ENCODE results near the gene TPRA1. TPM values are rescaled to one million over a fixed set of nuclear protein-coding genes. Genes with fewer than 3 reads are reported as not detected.

TPRA1 gene
- total RNA-seq, 1 donor from 2014 or later = 76.6 TPM

- no peak for DNase-seq (ENCODE audit: low read depth)
- TF ChIP-seq CTCF (conservative IDR thresholded peaks at IDR 0.05; ENCODE audit: low read depth, low read length) = no peak
- H3K4me3 ChIP-seq (ENCODE audit: low read depth, low read length) = no peak overlapping the region
Observed at GRCh38 chr3:127538569-127538968, 52.0 kb downstream of the TPRA1 start.

- no peak overlapping the region for H3K4me3 ChIP-seq (ENCODE audit: low read depth, low read length)
- DNase-seq (ENCODE audit: low read depth) = no peak
- TF ChIP-seq CTCF (conservative IDR thresholded peaks at IDR 0.05; ENCODE audit: low read depth, low read length) = no peak
Observed at GRCh38 chr3:127536830-127537812, 53.4 kb downstream of the TPRA1 start.

- no peak overlapping the region for H3K4me3 ChIP-seq (ENCODE audit: low read depth, low read length)
- no peak for DNase-seq (ENCODE audit: low read depth)
- TF ChIP-seq CTCF (conservative IDR thresholded peaks at IDR 0.05; ENCODE audit: low read depth, low read length) = no peak
Observed at GRCh38 chr3:127535901-127536829, 54.4 kb downstream of the TPRA1 start.

GRCh38 chr3:127535106-127535785 lies 55.3 kb downstream of the TPRA1 start:
- DNase-seq (ENCODE audit: low read depth) = no peak
- no peak overlapping the region for H3K4me3 ChIP-seq (ENCODE audit: low read depth, low read length)
- TF ChIP-seq CTCF (conservative IDR thresholded peaks at IDR 0.05; ENCODE audit: low read depth, low read length) = no peak

- no peak for DNase-seq (ENCODE audit: low read depth)
- no peak for TF ChIP-seq CTCF (conservative IDR thresholded peaks at IDR 0.05; ENCODE audit: low read depth, low read length)
- H3K4me3 ChIP-seq (ENCODE audit: low read depth, low read length) = no peak overlapping the region
Observed at GRCh38 chr3:127534564-127534963, 56.0 kb downstream of the TPRA1 start.

- no peak for DNase-seq (ENCODE audit: low read depth)
- H3K4me3 ChIP-seq (ENCODE audit: low read depth, low read length) = no peak overlapping the region
- no peak for TF ChIP-seq CTCF (conservative IDR thresholded peaks at IDR 0.05; ENCODE audit: low read depth, low read length)
Observed at GRCh38 chr3:127534161-127534451, 56.4 kb downstream of the TPRA1 start.

All from epithelial cell of proximal tubule (primary cell).